ENCODE data around the gene INAFM2.

INAFM2 gene

DNA sequence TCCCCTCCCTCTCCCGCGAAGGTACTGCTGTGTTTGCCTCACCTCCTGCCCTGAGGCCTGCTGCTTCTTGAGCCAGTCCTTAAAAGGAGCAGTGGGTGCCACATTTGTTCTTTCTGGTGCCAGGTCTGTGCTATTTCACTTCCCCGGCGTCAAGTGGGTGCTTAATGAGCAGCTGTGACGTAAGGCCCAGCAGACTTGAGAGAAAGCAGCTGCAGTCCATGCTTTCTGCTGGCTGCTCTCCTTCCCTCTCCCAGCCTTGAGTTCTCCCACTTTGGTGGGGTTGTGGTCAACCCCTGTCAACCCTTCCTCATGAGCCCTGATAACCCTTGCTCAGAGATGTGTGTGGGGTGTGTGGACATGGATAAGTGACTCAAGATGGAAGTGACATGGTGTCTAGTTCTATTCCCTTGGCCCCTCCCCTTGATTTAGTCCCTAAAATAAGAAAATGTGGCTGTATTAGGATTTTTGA, 6.9 kb downstream of the INAFM2 start:
- peak; percentile 67 for DNase-seq

DNA sequence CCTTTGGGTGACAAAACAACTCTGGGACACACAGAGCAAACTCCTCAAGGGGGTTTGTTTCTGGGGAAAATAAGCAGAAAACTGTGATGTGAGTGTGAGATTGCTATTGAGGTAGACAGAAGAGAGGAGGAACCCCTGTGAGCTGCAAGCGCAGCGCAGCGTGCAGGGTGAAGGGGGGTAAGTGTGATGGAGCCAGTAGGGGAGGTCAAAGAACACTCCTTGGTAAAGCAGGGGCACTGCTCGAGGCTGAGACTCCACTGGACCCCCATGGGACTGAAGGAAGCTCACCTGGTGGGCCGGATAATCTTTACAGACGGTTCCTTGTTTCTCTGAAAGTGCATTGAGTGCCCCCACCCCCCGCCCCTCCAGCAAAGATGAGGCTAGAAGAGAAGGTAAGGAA, 7.5 kb downstream of the INAFM2 start:
- no peak for DNase-seq

DNA sequence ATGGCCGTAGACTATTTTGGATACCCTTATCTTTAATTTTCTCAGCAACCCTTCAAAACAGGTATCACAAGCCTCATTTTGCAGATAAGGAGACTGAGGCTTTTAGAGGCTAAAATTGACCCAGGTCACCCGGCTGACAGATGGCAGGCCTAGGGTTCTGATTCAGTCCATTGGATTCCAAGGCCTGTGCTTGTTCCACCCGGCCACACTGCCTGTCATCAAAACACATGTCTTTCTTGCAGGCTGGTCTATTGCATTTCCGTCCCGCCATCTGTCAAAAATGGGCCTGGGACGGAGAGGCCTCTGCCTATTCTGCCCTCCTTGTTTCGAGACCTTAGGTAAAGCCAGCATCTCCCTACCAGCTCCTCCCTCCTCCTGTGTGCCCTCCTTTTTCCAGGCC, 8.1 kb downstream of the INAFM2 start:
- DNase-seq = no peak

DNA sequence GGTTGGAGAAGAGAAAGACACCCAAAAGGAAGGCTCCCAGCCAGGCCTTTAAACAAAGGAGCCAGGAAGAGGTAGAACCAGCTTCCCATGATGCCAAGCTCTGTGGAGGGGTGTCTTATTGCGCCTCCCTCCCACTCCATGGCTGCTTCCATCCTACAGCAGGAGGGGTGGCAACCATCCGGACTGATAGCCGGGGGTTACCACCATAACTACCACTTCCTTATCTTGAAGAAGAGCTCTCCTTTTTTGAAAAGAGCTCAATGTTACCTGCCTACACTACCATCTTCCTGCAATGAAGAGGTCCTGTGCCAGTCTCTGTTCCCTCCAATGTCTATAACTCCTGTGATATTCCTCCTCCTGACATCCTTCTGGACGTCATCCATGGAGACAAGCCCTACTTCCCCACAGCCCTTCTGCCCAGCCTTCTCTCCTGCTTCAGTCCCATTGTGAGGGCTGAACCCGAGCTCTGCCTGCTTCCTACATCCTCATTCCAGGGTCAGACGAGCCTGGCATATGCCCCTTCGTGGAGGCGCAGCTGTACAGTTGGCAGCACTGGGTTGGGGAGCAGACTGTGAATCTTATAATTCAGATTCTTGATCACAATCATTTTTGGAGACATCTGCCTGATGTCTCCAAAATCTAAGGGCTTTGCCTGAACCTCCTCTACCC, 8.8 kb downstream of the INAFM2 start:
- DNase-seq = no peak

DNA sequence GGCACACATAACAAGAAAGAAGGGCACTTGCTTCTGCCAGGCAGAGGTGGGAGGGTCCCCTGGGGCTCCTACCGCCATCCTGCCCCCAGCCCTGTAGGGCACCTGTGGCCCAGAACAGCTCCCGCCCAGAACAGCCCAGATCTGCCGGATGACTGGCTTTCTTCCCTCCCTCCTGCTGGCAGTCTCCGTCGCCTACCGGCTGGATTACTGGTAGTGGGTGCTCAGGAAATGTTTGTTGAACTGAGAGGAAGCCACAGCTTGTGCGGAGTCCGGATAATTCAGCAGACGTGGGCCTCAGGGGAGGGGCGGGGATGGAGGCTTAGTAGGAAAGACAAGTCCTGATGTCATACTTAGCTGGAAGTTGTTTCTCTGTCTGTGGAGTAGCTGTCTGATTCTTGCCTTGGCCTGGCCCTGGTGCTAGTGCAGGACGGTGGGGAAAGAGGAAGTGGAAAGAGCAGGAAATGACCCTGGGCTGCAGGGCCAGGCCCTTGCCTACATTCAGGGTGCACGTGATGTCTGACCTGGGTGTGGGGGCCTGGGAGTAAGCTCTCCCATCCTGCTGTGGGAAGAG, 10.5 kb downstream of the INAFM2 start:
- DNase-seq = no peak

DNA sequence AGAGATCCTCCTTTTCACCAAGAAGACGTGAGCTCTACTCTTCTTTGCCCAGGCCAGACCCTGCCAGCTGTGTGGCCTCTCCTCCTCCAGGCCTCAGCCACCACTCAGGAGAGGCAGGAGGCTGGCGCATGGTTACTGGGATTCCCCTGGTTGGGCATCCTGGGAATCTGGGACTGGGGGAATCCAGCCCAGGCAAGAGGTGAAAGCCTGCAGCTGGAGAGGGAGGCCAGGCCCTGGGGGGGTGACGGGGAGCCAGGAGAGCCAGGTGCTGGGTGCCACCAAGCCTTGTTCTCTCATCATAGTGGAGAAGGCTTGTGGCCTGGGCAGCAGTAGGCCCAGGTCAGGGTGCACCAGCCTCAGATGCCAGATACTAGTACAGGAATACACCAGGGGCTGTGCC, 11.0 kb downstream of the INAFM2 start:
- DNase-seq = no peak

DNA sequence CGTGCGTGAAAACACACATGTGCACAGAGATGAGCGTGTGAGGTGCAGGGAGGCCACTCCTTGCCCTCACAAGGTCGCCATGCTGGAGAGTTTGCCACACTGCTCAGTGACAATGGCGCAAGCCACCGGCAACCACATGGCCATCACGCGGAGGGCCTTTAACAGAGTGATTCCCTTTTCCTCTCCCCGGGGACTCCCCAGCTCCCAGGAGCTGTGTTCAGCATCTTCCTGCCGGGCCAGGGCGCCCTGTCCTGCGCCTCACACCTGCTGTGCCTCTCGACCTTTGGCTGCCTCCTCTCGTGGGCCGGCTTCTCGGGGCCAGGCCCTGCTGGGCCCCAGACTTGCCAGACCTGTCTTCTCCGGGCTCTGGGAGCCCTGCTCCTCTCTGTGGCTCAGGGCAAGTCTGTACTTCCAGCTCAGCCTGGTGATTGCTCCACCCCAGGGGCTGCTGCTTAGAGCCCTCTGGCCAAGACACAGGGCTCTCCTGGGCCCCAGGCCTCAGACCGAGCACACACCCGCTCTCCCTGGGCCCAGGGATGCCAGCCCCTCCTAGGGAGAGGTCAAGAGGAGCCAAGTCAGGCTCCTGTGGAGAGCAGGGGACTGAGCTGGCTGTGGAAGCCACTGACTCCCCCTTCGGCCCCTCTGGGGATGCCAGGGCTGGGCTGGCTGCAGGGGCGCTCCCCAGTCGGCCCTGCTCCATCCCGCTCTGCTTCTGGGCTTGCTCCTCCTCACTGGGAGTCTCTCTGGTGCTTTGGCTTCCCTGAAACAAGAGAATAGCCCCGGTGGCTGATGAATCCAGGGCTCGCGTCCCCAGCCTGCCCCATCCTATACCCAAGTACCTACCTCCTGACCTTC, 11.7 kb downstream of the INAFM2 start:
- no peak for DNase-seq

DNA sequence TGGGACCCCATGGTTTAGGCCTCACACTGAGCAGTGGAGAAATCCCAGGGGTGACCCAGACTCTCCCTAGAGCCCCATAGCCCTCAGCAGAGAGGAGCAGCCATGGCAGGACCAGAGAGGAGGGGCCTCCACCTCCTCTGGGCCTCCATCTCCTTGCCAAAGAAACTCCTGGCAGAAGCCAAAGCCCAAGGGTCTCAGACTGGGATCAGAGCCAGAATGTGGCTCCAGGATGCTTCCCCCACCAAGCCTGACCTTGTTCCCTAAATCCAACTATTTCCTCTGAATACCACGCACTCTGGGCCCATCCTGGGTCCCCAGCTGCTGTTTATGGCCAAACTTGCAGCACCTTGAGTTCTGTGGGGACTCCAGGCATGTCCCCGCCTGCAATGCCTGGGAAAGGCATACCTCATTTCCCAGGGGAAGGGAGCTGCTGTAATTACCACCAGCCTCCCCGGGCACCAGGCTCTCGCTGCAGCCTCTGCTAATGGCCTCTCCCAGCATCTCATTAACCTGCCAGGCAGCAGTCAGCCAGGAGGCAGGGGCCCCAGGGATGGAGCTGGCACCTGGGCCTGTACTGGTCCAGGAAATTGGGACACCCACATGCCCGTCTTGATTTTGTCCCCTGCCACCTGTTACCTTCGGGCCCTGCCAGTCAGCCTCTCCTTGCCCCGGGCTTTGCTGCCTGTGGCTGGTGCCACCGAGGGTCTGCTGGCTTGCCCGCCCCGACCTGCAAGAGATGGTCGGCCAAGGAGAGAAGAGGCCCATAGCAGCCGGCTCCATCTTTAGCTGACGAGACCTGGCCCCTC, 12.6 kb downstream of the INAFM2 start:
- peak; percentile 78 for DNase-seq

DNA sequence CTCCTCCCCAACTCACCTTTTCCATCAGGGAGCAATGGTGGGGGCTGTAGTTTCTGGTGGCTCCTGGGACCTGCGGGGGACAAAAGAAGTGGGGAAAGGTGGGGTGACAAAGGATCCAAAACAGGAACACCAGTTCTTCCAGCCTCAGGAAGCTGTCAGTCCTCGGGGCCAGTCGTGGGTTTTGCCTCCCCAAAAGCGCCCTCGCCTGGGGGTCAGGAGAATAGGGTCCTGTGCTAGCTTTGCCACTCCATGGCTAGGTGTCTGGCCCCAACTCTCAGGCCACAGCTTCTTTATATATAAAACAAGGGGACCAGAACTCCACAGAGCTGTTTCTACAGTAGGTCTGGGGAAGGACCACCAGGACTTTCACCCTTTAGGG, 13.2 kb downstream of the INAFM2 start:
- DNase-seq = no peak

DNA sequence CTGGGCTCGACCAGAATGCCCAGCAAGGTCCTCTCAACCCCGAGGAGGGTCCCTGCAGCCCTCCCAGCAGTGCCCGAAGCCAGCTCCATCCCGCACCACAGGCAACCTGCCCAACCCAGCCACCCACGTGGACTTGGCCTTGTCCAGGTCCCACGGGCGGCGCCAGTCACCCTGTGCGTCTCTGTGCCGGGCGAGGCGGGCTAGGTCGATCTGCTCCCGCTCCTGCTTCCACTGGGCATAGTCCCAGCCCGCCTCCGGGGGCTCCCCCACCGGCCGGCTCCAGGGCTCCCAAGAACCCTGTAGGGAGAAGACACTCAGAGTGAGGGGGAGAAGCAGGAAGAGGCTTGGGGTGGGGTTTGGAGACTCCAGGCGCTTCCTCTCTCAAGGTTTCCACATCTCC, 14.1 kb downstream of the INAFM2 start:
- DNase-seq = no peak

DNA sequence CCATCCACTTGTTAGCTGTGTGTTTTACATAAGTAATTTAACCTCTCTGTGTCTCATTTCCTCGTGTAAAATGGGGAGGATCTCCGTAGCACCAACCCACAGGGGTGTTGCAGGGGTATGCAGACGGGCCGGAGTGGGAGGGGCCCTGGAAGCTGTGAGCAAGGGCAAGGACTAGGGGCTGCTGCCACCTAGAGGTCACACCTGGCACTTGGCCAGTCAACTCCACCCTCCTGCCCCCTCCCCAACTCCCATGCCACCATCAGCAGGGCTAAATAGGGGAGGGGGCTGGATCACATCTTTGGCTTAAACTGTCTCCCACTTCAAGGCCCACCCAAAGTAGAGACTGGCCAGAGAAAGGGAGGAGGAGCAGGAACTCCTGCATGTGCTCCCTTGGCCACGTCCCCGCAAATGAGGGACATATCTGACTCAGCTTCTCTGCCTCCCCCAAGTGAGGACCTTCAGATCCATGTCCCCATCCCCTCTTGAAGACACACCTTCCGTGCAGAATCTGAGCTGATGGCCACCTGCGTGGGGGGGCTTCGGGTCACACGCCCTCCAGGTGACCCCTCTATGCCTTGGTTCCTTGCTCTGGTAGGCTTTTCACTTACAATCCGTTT, 14.7 kb downstream of the INAFM2 start:
- peak; percentile 41 for DNase-seq

DNA sequence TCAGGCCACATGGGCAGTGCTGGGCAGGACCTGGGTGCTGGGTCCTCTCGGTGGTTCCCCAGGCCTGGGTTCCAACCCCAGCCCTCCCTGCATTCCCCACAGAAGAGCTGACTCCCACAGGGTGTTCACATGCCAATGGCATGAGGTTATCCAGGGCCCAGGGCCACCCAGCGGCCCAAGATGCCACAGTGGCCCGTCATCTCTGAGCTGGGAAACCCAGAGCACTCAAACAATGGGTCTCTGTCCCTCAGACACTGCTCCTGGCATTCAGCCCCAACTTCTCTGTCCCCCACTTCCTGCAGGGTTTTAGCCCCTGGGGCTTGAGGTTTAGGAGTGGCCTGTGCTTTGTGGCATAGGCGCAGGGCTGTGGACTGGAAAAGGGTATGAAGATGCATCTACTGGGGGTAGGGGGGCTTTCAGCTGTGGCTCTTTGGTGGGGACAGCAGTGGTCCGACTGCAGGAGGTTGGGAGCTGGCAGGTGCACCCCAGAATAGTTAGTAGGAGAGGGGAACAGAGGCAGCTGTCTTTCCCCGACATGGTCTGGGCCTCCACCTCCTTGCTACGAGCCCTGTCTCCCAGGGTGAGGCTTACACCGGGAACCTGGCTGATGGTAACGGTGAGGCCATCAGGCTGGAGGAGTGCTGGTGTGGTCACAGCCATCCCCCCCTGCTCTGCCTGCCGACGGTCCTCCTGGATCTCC, 15.6 kb downstream of the INAFM2 start:
- DNase-seq = no peak

DNA sequence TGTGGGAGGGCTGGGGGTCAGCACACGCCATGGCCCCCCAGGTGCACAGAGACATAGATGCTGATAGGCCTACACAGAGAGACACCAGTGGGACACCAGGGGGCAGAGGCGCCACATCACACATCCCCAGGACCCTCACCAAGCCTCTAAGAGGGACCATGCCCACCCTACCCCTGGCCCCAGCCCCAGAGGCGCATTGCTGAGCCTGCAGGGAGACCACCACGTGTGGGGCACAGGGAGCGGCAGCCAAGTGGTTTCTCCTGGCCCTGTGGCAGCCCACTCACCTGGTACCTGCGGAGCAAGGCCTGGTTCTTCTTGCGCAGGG, 16.1 kb downstream of the INAFM2 start:
- no peak for DNase-seq

DNA sequence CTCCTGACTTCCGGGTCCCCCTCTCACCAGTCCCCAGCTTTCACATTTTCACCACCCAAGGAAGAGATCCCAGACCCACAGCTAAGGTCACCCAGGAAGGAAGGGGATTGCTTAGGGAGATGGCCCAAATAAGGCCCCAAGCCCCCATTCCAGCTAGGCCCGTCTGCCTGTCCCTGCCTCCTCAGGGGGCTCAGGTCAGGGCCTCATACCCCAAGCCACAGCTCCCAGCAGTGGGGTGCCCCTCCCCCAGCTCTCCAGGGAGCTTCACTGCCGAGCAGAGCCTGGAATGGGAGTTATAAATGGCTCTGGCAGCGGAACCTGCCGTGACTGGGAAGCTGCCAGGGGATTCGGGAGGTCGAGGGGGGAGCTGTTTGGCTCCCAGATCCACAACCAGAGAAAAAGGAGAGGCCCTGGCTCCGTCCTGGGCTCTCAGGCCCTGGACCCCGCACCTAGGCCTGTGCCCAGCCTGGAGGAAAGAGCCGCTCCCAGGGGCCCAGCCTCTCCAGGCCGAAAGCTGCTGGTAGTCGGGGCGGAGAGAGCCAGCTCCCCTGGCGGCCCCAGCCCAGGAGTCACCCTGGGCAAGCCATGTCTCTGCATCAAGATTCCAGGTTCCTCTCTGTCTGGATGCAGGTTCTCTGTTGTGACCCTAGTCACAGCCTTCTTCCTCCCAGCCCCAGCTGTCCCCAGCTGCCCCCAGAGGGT, 16.7 kb downstream of the INAFM2 start:
- DNase-seq = peak; percentile 36

DNA sequence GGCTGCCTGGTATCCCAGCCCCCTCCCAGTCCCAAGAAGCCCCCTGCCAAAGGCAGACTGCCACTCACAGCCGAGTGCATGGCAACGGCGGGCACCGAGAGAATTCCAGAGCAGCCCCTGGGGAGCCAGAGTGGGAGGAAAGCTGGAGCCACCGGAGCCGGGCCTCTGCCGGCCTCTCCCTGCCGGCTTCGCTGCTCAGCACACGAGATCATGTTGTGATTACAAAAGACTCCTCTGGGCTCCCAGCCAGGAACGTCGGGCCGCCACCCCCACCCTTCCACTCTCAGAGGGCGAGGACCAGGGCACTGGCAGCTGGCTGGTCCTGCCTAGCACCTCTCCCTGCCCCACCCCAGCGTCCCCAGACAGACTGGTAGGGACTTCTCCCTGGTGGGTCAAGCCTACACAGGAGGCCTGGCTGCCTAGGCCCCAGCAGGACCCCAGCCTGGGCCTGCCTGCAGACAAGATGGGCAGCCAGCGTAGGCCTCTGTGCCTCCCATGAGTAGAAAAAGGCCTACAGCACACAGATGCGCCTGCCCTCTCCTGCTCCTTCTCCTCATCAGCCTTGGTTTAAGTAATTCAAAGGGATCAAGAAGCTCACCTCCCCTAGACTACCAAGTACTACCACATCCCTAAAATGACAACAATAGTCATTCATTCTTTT, 17.4 kb downstream of the INAFM2 start, which contains the start of gene CCDC9B:
Gene CCDC9B, minus strand, starts transcription at position 200 of the 661 bp plus-strand sequence. Its CDS starts 120 bp downstream, at position 80.
- DNase-seq = peak; percentile 69

DNA sequence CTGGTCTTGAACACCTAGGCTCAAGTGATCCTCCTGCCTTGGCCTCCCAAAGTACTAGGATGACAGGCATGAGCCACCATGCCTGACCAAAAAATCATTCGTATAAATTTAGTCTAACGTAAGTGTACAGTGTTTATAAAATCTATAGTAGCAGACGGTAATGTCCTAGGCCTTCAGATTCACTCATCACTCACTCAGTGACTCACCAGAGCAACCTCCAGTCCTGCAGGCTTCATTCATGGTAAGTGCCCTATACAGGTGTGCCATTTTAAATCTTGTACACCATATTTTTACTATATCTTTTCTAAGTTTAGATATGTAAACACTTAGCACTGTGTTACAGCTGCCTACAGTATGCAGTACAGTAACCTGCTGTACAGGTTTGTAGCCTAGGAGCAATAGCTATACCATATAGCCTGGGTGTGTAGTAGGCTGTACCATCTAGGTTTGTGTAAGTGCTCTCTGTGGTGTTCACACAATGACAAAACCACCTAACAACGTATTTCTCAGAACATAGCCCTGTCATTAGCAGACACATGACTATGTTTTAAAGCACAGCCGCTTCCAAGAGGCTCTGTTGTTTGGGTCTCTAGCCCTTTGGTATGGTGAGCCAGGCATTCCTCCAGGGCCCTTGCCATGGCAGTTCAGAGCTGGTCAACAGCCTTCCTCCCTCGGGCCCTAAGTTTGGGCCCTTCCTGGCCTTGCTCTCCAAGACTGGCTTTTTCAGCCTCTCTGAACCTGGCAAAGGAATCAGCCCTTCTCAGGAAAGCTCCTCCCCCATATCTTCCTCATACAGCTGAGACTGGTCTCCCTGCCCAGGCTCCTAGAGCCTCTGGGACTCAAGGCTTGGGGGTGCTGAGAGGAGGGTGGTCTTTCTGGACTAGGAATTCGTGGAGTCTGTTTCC, 19.2 kb downstream of the INAFM2 start:
- no peak for DNase-seq

DNA sequence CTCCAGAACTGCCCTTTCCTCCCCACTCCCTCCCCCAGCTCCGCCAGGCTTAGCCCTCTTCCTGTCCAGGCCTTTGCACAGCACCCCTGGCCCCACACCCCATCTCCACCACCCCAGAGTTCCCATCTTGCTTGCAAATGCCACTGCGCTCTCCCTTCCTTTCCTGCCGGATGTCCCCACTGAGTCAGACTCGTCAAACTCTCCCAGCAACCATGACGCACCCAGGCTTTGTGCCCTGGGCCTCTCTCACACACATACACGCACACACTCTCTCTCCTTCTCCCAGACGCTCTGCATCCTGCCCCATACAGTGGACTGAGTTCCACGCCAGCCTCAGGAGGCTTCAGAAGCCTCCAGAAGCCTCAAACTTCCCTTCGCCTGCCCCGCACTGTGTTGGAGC, 20.0 kb downstream of the INAFM2 start:
- no peak for DNase-seq

DNA sequence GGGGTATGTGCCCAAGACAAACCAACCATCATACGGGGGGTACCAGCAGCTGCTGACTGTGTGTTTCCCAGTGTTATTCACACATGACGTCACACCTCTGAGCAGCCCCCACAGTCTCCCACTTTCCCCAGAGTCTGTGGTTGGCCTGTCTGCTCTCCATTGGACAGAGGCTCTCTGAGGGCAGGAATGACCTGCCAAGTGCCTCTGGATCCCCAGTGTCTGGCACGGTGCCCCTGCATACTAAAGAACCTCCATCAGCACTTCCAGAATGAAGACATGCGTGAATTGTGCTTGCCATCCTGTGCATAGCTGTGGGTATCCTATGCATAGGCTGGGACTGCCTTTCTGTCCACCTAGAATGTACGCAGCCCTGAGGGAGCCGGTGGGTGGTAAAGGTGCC, 20.7 kb downstream of the INAFM2 start:
- DNase-seq = no peak

DNA sequence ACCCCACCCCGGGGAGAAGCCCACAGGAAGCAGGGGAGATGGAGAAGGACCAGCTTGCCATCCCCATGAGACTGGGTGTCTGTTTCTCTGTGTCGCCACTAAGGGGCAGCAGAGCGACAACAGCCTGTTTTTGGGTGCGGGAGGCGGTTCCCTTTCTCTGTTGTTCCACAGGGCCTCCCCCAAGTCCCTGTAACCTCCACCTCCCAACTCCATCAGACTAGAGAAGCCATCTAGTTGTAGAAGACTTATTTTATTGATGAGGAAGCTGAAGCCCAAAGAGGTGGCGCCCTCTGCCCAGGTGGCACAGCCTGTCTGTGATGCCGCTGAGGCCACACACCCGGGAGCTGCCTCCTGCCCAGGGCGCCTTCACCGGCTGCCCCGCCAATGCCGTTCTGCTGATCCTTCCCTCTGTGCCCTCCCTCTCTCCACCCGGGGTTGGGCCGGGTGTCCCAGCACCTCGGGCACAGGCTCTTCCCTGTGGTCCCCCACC, 21.2 kb downstream of the INAFM2 start:
- DNase-seq = peak; percentile 34
